ENCODE measurements around the gene FAM50A. TPM values are rescaled to one million over a fixed set of nuclear protein-coding genes. Genes with fewer than 3 reads are reported as not detected.

FAM50A gene
- total and polyA plus RNA-seq, 11 donors: 27.7 to 119 (median 43.1) TPM

GRCh38 chrX:154459832-154460231 is 15.9 kb downstream of the FAM50A start:
- intact Hi-C loops (cut with DNase I): no loop called here

DNA sequence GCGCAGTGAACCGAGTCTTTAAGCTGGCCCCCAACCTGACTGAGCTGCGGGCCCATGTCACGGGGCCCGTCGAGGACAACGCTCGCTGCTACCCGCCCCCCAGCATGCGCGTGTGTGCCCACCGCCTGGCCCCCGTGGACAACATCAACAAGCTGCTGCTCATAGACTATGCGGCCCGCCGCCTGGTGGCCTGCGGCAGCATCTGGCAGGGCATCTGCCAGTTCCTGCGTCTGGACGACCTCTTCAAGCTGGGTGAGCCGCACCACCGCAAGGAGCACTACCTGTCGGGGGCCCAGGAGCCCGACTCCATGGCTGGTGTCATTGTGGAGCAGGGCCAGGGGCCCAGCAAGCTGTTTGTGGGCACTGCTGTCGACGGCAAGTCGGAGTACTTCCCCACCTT is 16.4 kb downstream of the FAM50A start:
- peak in 1 of 5 donors; percentile 33 for DNase-seq
- TF ChIP-seq POLR2A (IDR thresholded peaks at IDR 0.05) (no peak), CTCF (IDR thresholded peaks at IDR 0.05) (no peak)
- Histone ChIP-seq H3K4me1 (peaks cover 0 to 13% (median 0%) of the 10 kb centered on the region in 12 donors), H3K27ac (no peak overlapping the region), H3K9me3 (no peaks in the 10 kb centered on the region), H3K27me3 (no peaks in the 10 kb centered on the region), H3K36me3 (peaks cover 0 to 15% (median 0%) of the 10 kb centered on the region in 9 donors), H3K4me3 (peak overlapping the region in 1 of 12 donors; percentile 64)
- WGBS, 4 donors: 87 to 89% (median 88%) methylated on average over 18 to 26 of the region's 26 CpGs
- intact Hi-C loops (cut with DNase I): no loop called here
- no peak for ATAC-seq

More at GRCh38 chrX:154459832-154460231, 15.9 kb downstream of the FAM50A start:
- ATAC-seq (peak in 1 of 4 donors; percentile 28), DNase-seq (peak in 1 of 5 donors; percentile 35)
- Histone ChIP-seq H3K27ac (peak overlapping the region in 1 of 12 donors; percentile 23), H3K9me3 (no peaks in the 10 kb centered on the region), H3K4me1 (peaks cover 0 to 13% (median 0%) of the 10 kb centered on the region in 12 donors), H3K27me3 (no peaks in the 10 kb centered on the region), H3K4me3 (peak overlapping the region in 6 of 12 donors; percentile 61 to 85 (median 68)), H3K36me3 (peaks cover 0 to 12% (median 0%) of the 10 kb centered on the region in 9 donors)
- WGBS, 4 donors: 50 to 73% (median 64%) methylated on average over 10 to 14 of the region's 14 CpGs
- TF ChIP-seq CTCF (IDR thresholded peaks at IDR 0.05) (no peak), POLR2A (IDR thresholded peaks at IDR 0.05) (no peak)

GRCh38 chrX:154462396-154462795 is 18.5 kb downstream of the FAM50A start:
- Histone ChIP-seq H3K4me3 (no peak overlapping the region), H3K36me3 (peaks cover 0 to 32% (median 3%) of the 10 kb centered on the region in 9 donors), H3K27ac (no peak overlapping the region), H3K9me3 (no peaks in the 10 kb centered on the region), H3K4me1 (peaks cover 0 to 13% (median 0%) of the 10 kb centered on the region in 12 donors), H3K27me3 (no peaks in the 10 kb centered on the region)
- 76 to 82% (median 78%) methylated on average over 8 of the region's 8 CpGs for WGBS, 4 donors
- TF ChIP-seq CTCF (IDR thresholded peaks at IDR 0.05) (no peak), POLR2A (IDR thresholded peaks at IDR 0.05) (no peak)
- ATAC-seq (no peak), DNase-seq (peak in 1 of 5 donors; percentile 22)
- intact Hi-C loops (cut with DNase I): no loop called here

DNA sequence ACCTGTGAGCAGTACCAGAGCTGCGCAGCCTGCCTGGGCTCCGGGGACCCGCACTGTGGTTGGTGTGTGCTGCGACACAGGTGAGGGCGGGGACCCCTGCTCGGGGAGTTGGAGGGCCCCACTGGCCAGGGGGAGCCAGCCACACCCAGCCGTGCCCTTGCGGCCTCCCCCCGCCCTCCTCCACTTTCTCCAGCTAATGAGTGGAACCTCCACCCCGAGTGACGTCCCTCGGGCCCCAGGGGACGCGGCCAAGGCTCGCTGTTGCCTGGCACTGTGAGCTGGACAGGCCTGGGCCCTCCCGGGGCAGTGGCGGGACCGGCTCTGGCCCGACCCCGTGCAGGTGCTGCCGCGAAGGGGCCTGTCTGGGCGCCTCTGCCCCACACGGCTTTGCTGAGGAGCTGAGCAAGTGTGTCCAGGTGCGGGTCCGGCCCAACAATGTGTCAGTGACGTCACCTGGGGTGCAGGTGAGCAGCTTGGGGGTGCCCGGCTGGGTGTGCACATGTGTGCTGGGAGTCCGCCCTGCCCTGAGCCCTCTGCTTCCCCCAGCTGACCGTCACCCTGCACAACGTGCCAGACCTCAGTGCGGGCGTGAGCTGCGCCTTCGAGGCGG is 19.8 kb downstream of the FAM50A start:
- WGBS, 4 donors: 86 to 95% (median 91%) methylated on average over 19 to 36 of the region's 36 CpGs
- H3K9me3 ChIP-seq: no peaks in the 10 kb centered on the region
- TF ChIP-seq CTCF (IDR thresholded peaks at IDR 0.05): no peak
- no peak for TF ChIP-seq POLR2A (IDR thresholded peaks at IDR 0.05)
- no peak overlapping the region for H3K4me3 ChIP-seq
- peaks cover 0 to 10% (median 0%) of the 10 kb centered on the region in 12 donors for H3K4me1 ChIP-seq
- no peaks in the 10 kb centered on the region for H3K27me3 ChIP-seq
- DNase-seq (peak in 1 of 5 donors; percentile 48), ATAC-seq (no peak)
- intact Hi-C loops (cut with DNase I): no loop called here
- H3K27ac ChIP-seq: no peak overlapping the region
- H3K36me3 ChIP-seq: peaks cover 0 to 39% (median 4%) of the 10 kb centered on the region in 9 donors

All from heart left ventricle (tissue), 16 donors.